Neural cell (in vitro differentiated cells): ENCODE results near the gene TENM3. TPM values are rescaled to one million over a fixed set of nuclear protein-coding genes. Genes with fewer than 3 reads are reported as not detected.

Experiments used
- H2AFZ ChIP-seq: fragments of 200-600, 300-800 bp; sonication (generic), shearing (Covaris generic); 2 replicates; pipeline ENCODE4 v1.6.0; 2014; ENCODE audit warnings: low read depth, mild to moderate bottlenecking, antibody characterized with exemption, low read length, moderate library complexity
- H3F3A ChIP-seq: fragments of 200-600 bp; shearing (Covaris generic); 2 replicates; pipeline ENCODE4 v1.6.1; 2016; ENCODE audit warnings: mild to moderate bottlenecking, moderate library complexity, mixed read lengths, antibody characterized with exemption, low read length; ENCODE audit not compliant: insufficient read depth, poor library complexity, severe bottlenecking
- H3K27ac ChIP-seq: fragments of 200-600, 300-800 bp; sonication (generic), shearing (Covaris generic); 2 replicates; pipeline ENCODE4 v1.5.1; 2014; ENCODE audit warnings: mild to moderate bottlenecking, low read length, moderate library complexity
- H3K27me3 ChIP-seq: fragments of 300-800, 200-600 bp; sonication (generic), shearing (Covaris generic); 2 replicates; pipeline ENCODE4 v1.6.0; 2014; ENCODE audit warnings: mild to moderate bottlenecking, low read depth, low read length, moderate library complexity; ENCODE audit not compliant: insufficient read depth
- H3K36me3 ChIP-seq: fragments of 300-800, 200-600 bp; sonication (generic), shearing (Covaris generic); 2 replicates; pipeline ENCODE4 v1.5.1; 2014; ENCODE audit warnings: mild to moderate bottlenecking, antibody characterized with exemption, low read length, moderate library complexity; ENCODE audit not compliant: insufficient read depth
- H3K4me2 ChIP-seq: fragments of 300-800, 200-600 bp; sonication (generic), shearing (Covaris generic); 2 replicates; pipeline ENCODE4 v1.6.0; 2014; ENCODE audit warnings: mild to moderate bottlenecking, low read length
- H3K4me3 ChIP-seq: fragments of 300-800, 200-600 bp; sonication (generic), shearing (Covaris generic); 2 replicates; pipeline ENCODE4 v1.5.1; 2014; ENCODE audit warnings: mild to moderate bottlenecking, low read length, moderate library complexity
- H3K79me2 ChIP-seq: fragments of 200-600 bp; shearing (Covaris generic); replicated peaks from 2 replicates; pipeline ENCODE4 v1.6.0; 2014; ENCODE audit warnings: mild to moderate bottlenecking, low read length, moderate library complexity; ENCODE audit not compliant: insufficient read depth
- H3K9ac ChIP-seq: fragments of 300-800, 200-600 bp; sonication (generic), shearing (Covaris generic); 2 replicates; pipeline ENCODE4 v1.6.1; 2016; ENCODE audit warnings: mild to moderate bottlenecking, low read length, mixed read lengths
- H3K9me2 ChIP-seq: fragments of 200-600 bp; shearing (Covaris generic); 2 replicates; pipeline ENCODE4 v1.6.1; 2016; ENCODE audit warnings: mild to moderate bottlenecking, low read length, mixed read lengths; ENCODE audit not compliant: insufficient read depth
- H3K9me3 ChIP-seq: fragments of 200-600, 300-800 bp; sonication (generic), shearing (Covaris generic); 2 replicates; pipeline ENCODE4 v1.6.1; 2016; ENCODE audit warnings: mild to moderate bottlenecking, mixed run types, low read length, moderate library complexity, mixed read lengths
- H4K20me1 ChIP-seq: fragments of 200-600 bp; shearing (Covaris generic); 2 replicates; pipeline ENCODE4 v1.6.1; 2016; ENCODE audit warnings: mild to moderate bottlenecking, mixed run types; ENCODE audit not compliant: insufficient read depth
- CTCF ChIP-seq: fragments of 450-650 bp; IDR thresholded peaks from 2 replicates; pipeline ENCODE4 v1.5.1; 2014; ENCODE audit warnings: antibody characterized with exemption, mild to moderate bottlenecking, moderate library complexity; ENCODE audit not compliant: poor library complexity, severe bottlenecking
- EP300 ChIP-seq: fragments of 450-650 bp; conservative IDR thresholded peaks from 2 replicates; pipeline ENCODE4 v1.6.1; 2014; ENCODE audit warnings: antibody characterized with exemption, mild to moderate bottlenecking, moderate library complexity; ENCODE audit not compliant: poor library complexity, severe bottlenecking
- EZH2 ChIP-seq: fragments of 200-600, 300-800 bp; shearing (Covaris generic), sonication (generic); IDR thresholded peaks from 2 replicates; pipeline ENCODE4 v1.6.1; 2014; ENCODE audit warnings: antibody characterized with exemption, low read length, borderline replicate concordance, mild to moderate bottlenecking; ENCODE audit not compliant: insufficient read depth, poor library complexity, severe bottlenecking
- MXI1 ChIP-seq: fragments of 450-650 bp; conservative IDR thresholded peaks from 2 replicates; pipeline ENCODE4 v1.6.1; 2014; ENCODE audit warnings: antibody characterized with exemption, mild to moderate bottlenecking; ENCODE audit not compliant: poor library complexity, severe bottlenecking
- POLR2AphosphoS5 ChIP-seq: IDR thresholded peaks from 2 replicates; pipeline ENCODE4 v1.6.1; 2012
- RAD21 ChIP-seq: fragments of 450-650 bp; conservative IDR thresholded peaks from 2 replicates; pipeline ENCODE4 v1.6.1; 2014; ENCODE audit warnings: antibody characterized with exemption, mild to moderate bottlenecking, moderate library complexity
- REST ChIP-seq: IDR thresholded peaks from 2 replicates; pipeline ENCODE4 v1.6.1; 2012; ENCODE audit warnings: borderline replicate concordance
- SMC3 ChIP-seq: fragments of 450-650 bp; conservative IDR thresholded peaks from 2 replicates; pipeline ENCODE4 v1.6.1; 2014; ENCODE audit warnings: antibody characterized with exemption, mild to moderate bottlenecking, moderate library complexity; ENCODE audit not compliant: poor library complexity
- TAF1 ChIP-seq: IDR thresholded peaks from 2 replicates; pipeline ENCODE4 v1.6.1; 2012; ENCODE audit warnings: low read depth
- polyA plus RNA-seq: library from polyadenylated mRNA; depleted of rRNA; stranded (reverse); fragments of >200 nt; gene quantifications from 2 replicates; pipeline ENCODE4 v1.2.3, GENCODE V29; 2014

TENM3 gene
- polyA plus RNA-seq, 1 donor from 2014 or later, result 7.3 TPM

- H3K79me2 ChIP-seq, result no peaks in the 10 kb centered on the region
- H3K4me3 ChIP-seq, result no peak overlapping the region
- no peaks in the 10 kb centered on the region for H3K9me2 ChIP-seq
- H3K36me3 ChIP-seq, result no peaks in the 10 kb centered on the region
- H3K9me3 ChIP-seq, result no peaks in the 10 kb centered on the region
- no peak overlapping the region for H3K27ac ChIP-seq
- H4K20me1 ChIP-seq, result no peaks in the 10 kb centered on the region
- H3K27me3 ChIP-seq, result no peaks in the 10 kb centered on the region
- TF ChIP-seq POLR2AphosphoS5 (no peak), SMC3 (no peak)
- H3F3A ChIP-seq, result no peaks in the 10 kb centered on the region
- no peak overlapping the region for H2AFZ ChIP-seq
- no peak overlapping the region for H3K4me2 ChIP-seq
- no peak overlapping the region for H3K9ac ChIP-seq
Measured at GRCh38 chr4:182704948-182705347, 461.7 kb downstream of the TENM3 start.

GRCh38 chr4:182705389-182705788 is 462.2 kb downstream of the TENM3 start:
- Histone ChIP-seq H3K4me3 (no peak overlapping the region), H3K9me2 (no peaks in the 10 kb centered on the region), H2AFZ (no peak overlapping the region), H3K27ac (no peak overlapping the region), H3K9ac (no peak overlapping the region), H3K27me3 (no peaks in the 10 kb centered on the region), H3K4me2 (no peak overlapping the region), H3K9me3 (no peaks in the 10 kb centered on the region), H3F3A (no peaks in the 10 kb centered on the region), H3K36me3 (no peaks in the 10 kb centered on the region), H3K79me2 (no peaks in the 10 kb centered on the region), H4K20me1 (no peaks in the 10 kb centered on the region)
- TF ChIP-seq SMC3, result no peak
- no peak for TF ChIP-seq RAD21
- TF ChIP-seq EP300, result no peak
- no peak for TF ChIP-seq CTCF
- TF ChIP-seq MXI1, result no peak
- TF ChIP-seq TAF1, result no peak
- TF ChIP-seq POLR2AphosphoS5, result no peak
- no peak for TF ChIP-seq EZH2

GRCh38 chr4:182711211-182711610 is 468.0 kb downstream of the TENM3 start:
- H3K27me3 ChIP-seq, result no peaks in the 10 kb centered on the region
- no peaks in the 10 kb centered on the region for H3K79me2 ChIP-seq
- no peak overlapping the region for H3K4me2 ChIP-seq
- no peaks in the 10 kb centered on the region for H3K36me3 ChIP-seq
- no peak overlapping the region for H3K27ac ChIP-seq
- no peaks in the 10 kb centered on the region for H3K9me2 ChIP-seq
- no peak overlapping the region for H2AFZ ChIP-seq
- H3K4me3 ChIP-seq, result no peak overlapping the region
- H3K9ac ChIP-seq, result no peak overlapping the region
- no peaks in the 10 kb centered on the region for H3K9me3 ChIP-seq
- no peaks in the 10 kb centered on the region for H4K20me1 ChIP-seq
- H3F3A ChIP-seq, result no peaks in the 10 kb centered on the region
- no peak for TF ChIP-seq MXI1
- TF ChIP-seq TAF1, result no peak
- TF ChIP-seq POLR2AphosphoS5, result no peak
- no peak for TF ChIP-seq EP300
- no peak for TF ChIP-seq CTCF
- no peak for TF ChIP-seq SMC3
- TF ChIP-seq EZH2, result no peak
- TF ChIP-seq REST, result no peak
- no peak for TF ChIP-seq RAD21
